IPS DF 6.9 (cell line): ENCODE data around the gene SKIL.

ENCODE experiments used
- DNase-seq: peaks from one replicate; pipeline ENCODE4 v3.0.0-alpha.2; 2013; ENCODE audit warnings: low read depth, low spot score
- H3K27ac ChIP-seq: one replicate; pipeline ENCODE4 v1.5.1; 2013; ENCODE audit warnings: low read length, control low read depth
- H3K27me3 ChIP-seq: 2 replicates; pipeline ENCODE4 v1.6.1; 2013; ENCODE audit warnings: mild to moderate bottlenecking, low read length; ENCODE audit not compliant: control insufficient read depth, insufficient read depth
- H3K36me3 ChIP-seq: 2 replicates; pipeline ENCODE4 v1.6.1; 2013; ENCODE audit warnings: low read length; ENCODE audit not compliant: control insufficient read depth, insufficient read depth
- H3K4me1 ChIP-seq: 2 replicates; pipeline ENCODE4 v1.6.1; 2013; ENCODE audit warnings: low read length; ENCODE audit not compliant: control insufficient read depth, insufficient read depth
- H3K4me3 ChIP-seq: 2 replicates; pipeline ENCODE4 v1.5.1; 2013; ENCODE audit warnings: mild to moderate bottlenecking, low read length
- H3K9me3 ChIP-seq: 2 replicates; pipeline ENCODE4 v1.6.1; 2013; ENCODE audit warnings: low read length, inconsistent platforms; ENCODE audit not compliant: control insufficient read depth, insufficient read depth
- WGBS: extraction: QIAGEN DNeasy Blood & Tissue Kit; methylation state at CpG from one replicate; pipeline ENCODE4 v1.1.7; 2013; ENCODE audit warnings: mixed read lengths, missing lambda C conversion rate; ENCODE audit not compliant: insufficient read length, insufficient coverage; 5-methylcytosine and 5-hydroxymethylcytosine counted together

SKIL gene

GRCh38 chr3:170437696-170438407 lies 80.3 kb downstream of the SKIL start:
- Histone ChIP-seq H3K4me3 (no peak overlapping the region), H3K9me3 (no peaks in the 10 kb centered on the region), H3K36me3 (no peaks in the 10 kb centered on the region), H3K27ac (no peak overlapping the region), H3K27me3 (no peaks in the 10 kb centered on the region), H3K4me1 (no peaks in the 10 kb centered on the region)
- WGBS = no CpG with 5 or more reads among the region's 10 CpGs
- no peak for DNase-seq

DNA sequence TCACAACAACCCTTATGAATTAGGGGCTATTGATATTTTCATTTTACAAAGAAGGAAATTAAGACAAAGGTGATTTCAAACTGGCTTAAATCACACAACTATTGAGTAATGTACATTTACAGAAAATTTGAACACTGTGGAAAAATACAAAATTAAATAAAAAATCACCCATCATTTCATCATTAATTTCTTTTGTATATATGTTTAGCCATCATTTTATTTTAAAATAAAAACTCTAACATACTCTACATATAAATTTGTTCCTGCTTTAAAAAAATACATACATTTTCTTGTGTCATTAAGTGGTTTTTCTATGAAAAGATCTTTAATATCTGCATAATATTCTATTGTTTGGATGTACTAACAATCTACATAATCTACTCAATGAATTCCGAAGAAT lies 81.3 kb downstream of the SKIL start:
- H3K36me3 ChIP-seq = no peaks in the 10 kb centered on the region
- no peaks in the 10 kb centered on the region for H3K9me3 ChIP-seq
- no peak for DNase-seq
- no CpG with 5 or more reads among the region's 1 CpG for WGBS
- H3K4me1 ChIP-seq = no peaks in the 10 kb centered on the region
- H3K4me3 ChIP-seq = no peak overlapping the region
- H3K27me3 ChIP-seq = no peaks in the 10 kb centered on the region
- H3K27ac ChIP-seq = no peak overlapping the region

- H3K27me3 ChIP-seq = no peaks in the 10 kb centered on the region
- no peak for DNase-seq
- no peaks in the 10 kb centered on the region for H3K9me3 ChIP-seq
- H3K36me3 ChIP-seq = no peaks in the 10 kb centered on the region
- no peaks in the 10 kb centered on the region for H3K4me1 ChIP-seq
- no CpG with 5 or more reads among the region's 2 CpGs for WGBS
- H3K4me3 ChIP-seq = no peak overlapping the region
- H3K27ac ChIP-seq = no peak overlapping the region
Measured at GRCh38 chr3:170440344-170440743, 82.8 kb downstream of the SKIL start.

- no peaks in the 10 kb centered on the region for H3K27me3 ChIP-seq
- no peak overlapping the region for H3K27ac ChIP-seq
- no peaks in the 10 kb centered on the region for H3K36me3 ChIP-seq
- H3K4me1 ChIP-seq = no peaks in the 10 kb centered on the region
- no CpG with 5 or more reads among the region's 4 CpGs for WGBS
- no peaks in the 10 kb centered on the region for H3K9me3 ChIP-seq
- H3K4me3 ChIP-seq = no peak overlapping the region
- DNase-seq = no peak
Measured at GRCh38 chr3:170441412-170441811, 83.9 kb downstream of the SKIL start.

DNA sequence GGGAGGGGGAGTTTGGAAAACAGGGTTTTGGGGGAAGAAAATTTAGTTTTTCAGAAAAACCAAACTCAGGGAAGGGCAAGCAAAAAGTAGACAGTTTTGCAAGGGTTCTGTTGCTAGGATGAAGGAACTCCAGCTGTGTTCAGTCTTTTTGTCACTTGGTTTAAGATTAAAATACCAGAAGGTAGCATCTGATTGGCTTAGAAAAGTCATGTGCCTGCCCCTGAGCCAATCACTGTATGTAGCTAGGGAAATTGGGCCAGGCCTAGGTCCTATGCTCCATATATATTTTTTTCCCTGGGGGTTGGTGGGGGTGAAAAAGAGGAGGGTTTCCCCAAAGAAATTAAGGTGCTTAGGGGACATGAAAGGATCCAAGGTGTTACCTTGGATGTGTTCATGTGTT lies 85.4 kb downstream of the SKIL start:
- Histone ChIP-seq H3K27ac (no peak overlapping the region), H3K9me3 (no peaks in the 10 kb centered on the region), H3K4me1 (no peaks in the 10 kb centered on the region), H3K27me3 (no peaks in the 10 kb centered on the region), H3K36me3 (no peaks in the 10 kb centered on the region), H3K4me3 (no peak overlapping the region)
- DNase-seq = no peak

GRCh38 chr3:170443457-170443856 lies 85.9 kb downstream of the SKIL start:
- Histone ChIP-seq H3K27ac (no peak overlapping the region), H3K4me1 (no peaks in the 10 kb centered on the region), H3K4me3 (no peak overlapping the region), H3K36me3 (no peaks in the 10 kb centered on the region), H3K27me3 (no peaks in the 10 kb centered on the region), H3K9me3 (no peaks in the 10 kb centered on the region)
- DNase-seq = no peak
